Endometrial microvascular endothelial cells (primary cell): Measurements from ENCODE around the gene GNPDA2. TPM values are rescaled to one million over a fixed set of nuclear protein-coding genes. Genes with fewer than 3 reads are reported as not detected.

Experiments
- in situ Hi-C: cut with HindIII; loops from 2 replicates; pipeline ENCODE4 v1.10.0; 2017; ENCODE audit warnings: low sequenced_read_pairs, low pct_unique_long_range_greater_than_20kb; ENCODE audit errors: inconsistent ontology term
- total RNA-seq: library from RNA; depleted of rRNA; stranded (reverse); fragments of >200 nt; gene quantifications from one replicate; pipeline ENCODE4 v1.2.3, GENCODE V29; 2015; ENCODE audit errors: inconsistent ontology term

GNPDA2 gene
- total RNA-seq, 1 donor from 2014 or later, result 30.4 TPM

DNA sequence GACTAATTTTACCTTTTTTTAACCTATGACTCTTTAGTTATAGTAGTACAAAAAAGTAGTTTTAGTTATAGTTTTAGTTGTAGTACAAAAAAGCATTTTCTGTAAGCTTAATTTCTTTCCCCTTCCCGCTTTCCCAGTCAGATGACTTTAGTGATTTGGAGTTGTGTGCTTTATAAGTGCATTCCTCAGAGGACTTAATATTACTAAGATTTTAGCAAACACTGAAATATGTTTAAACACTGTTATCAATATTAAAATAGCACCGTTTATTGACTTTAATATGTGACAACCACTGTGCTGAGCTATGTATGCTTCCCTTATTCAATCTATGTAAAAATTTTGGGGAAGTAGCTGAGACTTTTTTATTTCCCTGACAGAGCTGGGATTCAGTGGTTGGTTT is 25.3 kb downstream of the GNPDA2 start:
- in situ Hi-C loops, result no loop called here

DNA sequence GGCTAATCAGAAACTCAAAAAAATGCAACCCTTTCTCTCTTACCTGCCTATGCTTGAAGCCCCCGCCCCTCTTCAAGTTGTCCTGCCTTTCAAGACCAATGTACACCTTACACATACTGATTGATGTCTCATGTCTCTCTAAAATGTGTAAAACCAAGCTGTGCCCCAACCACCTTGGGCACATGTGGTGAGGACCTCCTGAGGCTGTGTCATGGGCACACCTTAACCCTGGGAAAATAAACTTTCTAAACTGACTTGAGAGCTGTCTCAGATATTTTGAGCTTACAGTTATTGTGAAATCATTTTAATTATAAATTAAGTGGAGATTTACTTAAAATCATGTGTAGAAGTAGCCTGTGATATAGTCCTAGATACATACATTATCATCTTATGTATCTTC is 25.9 kb downstream of the GNPDA2 start:
- in situ Hi-C loops, result no loop called here

DNA sequence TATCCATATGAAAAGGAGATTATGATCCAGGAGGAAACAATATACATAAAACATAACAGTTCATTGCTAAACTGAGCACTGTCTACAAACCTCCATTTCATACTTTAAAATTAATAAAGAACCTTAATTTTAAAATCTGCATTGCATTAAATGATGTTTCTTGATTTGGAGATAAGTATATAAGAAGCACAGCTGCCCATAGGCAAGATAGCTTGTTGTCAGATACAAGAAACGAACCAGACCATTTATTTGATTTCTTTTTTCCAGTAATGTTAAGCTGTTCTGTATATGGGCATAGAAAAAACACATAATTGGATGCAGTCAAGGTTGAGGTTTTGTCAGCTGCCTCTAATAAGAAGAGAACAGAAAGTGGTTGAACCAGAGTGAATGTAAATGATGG is 41.7 kb downstream of the GNPDA2 start:
- in situ Hi-C loops, result no loop called here

DNA sequence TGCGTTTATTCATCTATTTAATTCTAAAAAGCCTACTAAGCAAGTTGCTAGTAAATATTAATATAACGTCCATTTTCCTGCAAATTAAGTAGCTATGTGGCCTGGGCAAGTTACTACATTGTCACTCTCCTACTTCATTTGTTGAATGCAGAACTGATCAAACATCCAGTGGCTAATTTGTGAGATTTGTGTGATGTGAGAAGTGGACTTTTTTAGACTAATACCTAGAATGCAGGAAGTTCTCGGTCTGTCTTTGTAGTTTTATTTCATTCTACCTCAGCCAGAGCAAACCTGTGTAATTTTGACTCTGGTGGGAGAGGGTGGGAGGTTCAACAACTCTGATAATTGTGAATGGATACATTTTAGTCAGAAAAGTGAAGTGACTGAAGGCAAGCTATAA is 47.3 kb downstream of the GNPDA2 start:
- in situ Hi-C loops, result no loop called here

DNA sequence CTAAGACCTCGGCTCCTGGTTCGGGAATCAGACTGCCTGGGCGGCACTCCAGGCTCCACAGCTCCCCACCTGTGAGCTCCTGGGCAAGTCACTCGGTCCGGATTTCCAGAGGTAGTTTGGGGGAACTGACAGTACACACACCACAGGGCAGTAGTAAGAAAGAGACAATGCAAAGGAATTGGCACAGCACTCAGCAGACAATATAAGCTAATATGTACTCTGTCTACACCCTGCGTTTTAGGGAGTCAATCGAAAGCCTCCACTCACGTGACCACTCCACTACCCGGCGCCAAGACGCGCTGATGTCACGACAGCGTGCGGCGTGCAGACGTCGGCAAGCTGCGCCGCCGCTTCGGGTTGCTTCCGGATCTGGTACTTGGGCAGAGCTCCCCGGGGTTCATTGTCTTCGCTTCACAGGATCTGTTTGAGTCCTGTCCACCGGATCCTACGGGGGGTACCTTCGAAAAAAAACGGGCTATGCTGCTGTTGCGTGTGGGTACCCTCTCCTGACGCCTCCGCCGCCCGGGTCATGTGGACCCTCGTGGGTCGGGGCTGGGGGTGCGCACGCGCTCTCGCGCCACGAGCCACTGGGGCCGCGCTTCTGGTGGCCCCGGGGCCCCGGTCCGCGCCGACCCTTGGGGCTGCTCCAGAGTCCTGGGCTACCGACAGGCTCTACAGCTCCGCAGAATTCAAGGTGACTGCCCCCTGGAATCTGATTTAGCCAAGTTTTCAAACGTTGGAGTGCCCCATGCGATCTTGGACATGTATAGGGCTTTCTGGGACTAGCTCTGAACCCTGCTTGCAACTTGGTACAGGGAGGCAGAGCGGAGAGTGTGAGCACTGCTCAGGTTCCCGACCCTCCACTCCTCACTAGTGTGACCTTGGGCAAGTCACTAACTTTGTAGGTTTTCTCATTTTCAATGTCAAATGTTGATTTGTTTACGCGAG is 48.0 kb downstream of the GNPDA2 start, which contains the start of gene GUF1:
Gene GUF1, plus strand, starts transcription at position 327 of the 948 bp plus-strand sequence. Its CDS starts 203 bp downstream, at position 530.
- in situ Hi-C loops, result no loop called here

DNA sequence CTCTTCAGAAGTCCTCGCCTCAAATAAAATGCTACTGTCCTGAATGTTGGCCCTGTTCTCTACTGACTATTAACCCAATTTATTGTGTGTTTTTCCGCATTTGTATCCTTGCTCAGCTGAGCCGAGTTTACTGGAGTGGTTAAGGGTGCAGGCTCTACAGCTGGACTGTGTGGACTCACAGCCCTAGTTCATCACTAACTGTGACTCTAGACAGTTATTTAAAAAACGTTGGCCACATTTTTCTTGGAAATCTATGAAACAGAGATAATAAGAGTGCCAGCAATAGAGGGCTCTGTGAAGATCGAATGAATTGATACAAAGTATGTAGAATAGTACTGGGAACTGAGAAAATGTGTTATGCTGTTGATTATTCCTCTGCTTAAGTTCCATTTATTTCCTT is 51.0 kb downstream of the GNPDA2 start:
- in situ Hi-C loops, result no loop called here

DNA sequence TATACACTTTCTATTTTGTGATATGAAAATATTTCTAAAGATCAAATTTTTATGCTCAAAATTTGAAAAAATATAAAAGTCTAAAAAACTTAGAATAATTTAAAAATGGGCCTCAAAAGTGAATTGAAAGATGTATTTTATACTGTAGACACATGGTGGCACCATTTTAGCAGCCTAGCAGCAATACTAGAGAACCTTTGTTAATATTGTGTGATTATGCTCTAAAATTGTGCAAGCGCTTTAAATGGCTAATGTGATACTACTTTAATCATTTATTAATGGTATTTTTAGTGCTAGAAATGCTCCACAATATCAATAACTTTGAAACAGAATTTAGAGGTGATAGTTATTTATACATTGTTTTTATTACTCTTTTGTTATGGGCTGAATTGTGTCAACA is 51.9 kb downstream of the GNPDA2 start:
- in situ Hi-C loops, result no loop called here

DNA sequence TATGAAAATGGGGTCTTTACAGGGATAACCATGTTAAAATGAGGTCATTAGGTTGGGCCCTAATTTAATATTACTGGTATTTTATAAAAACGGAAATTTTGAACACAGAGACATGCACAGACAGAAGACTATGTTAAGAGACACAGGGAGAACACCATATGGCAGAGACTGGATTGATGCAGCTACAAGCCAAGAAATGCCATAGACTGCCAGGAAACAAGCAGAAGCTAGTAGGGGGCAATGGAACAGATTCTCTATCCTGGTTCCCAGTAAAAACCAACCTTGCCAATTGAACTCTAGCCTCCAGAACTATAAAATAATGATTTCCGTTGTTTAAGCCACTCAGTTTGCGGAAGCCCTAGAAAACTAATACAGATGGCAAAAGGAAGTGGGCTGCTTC is 54.7 kb downstream of the GNPDA2 start:
- in situ Hi-C loops, result no loop called here

DNA sequence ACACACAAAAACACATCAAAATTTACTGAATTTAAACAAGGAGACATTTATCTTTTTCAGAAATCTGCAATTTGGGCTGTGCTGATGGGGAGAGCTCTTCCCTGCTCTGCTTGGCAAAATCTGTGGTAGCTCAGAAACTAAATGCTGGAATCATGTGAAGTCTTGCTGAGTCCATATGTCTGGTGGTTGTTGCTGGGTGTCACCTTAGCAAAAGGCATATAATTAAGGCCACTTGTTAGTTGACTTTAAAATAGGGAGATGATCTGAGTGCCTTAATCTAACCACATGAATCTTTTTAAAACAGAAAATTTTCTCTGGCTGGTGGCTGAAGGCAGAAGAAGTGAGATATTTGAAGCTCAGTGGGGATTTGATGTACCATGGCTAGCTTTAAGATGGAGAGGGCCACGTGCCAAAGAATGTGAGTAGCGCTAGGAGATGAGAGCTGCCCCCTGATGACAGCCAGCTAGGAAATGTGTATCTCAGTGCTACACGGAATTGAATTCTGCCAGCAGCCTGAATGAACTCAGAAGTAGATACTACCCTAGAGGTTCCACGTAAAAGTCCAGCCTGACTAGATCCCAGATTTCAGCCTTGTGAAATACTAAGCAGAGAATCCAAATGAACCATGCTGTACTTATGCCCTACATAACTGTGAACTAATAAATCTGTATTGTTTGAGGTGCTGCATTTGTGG is 55.7 kb downstream of the GNPDA2 start:
- in situ Hi-C loops, result no loop called here

DNA sequence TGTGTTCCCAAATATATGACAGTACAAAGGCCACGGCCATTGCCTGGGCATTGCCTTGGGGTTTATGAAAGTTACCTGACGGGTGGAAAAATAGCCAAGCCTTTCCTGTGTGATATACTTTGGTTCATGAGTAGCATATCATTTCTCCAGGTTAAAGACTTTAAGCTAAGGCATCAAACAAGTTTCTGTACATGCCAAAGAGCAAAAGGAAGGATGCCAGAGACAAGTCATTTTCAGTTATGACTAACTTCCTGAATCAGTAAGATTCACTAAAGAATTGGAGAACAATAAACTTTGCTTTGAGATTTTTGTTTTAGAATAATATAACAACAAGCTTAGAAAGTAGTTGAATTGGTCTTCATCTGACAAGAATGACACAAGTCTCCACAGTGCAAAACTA is 57.8 kb downstream of the GNPDA2 start:
- in situ Hi-C loops, result no loop called here

DNA sequence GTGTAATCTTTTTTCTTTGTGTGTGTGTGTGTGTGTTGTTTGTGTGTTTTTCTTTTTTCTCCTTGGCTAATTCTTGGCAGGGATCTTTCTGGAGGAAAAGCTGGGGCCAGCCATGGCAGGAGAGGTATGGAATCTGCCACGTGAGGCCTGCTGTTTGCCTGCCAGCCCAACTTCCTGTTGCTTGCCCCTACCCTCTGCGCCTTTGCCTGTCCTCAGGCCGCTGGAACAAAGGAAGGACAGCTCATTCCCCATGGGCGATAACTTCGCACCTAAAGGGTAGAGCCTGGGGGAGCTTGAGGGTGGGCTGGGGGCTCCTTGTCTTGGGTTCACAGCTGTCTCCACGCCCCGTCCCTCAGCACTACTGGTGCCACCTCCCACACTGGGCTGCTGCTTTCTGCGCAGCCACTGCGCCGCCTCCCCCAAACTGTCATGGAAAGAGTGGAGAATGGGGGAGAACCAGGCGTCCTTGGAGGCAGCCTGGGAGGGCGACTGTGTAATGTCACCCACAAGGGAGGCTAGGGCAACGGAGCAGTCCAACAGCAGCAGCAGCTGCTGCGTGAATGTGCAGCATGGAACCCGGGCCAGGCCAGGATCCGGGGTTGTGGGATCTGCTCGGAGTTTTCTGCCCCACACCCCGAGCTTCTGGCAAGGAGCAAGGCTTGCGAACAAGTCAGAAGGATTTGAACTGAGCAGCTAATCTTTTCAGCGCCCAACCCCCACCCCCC is 62.7 kb downstream of the GNPDA2 start:
- in situ Hi-C loops, result no loop called here

DNA sequence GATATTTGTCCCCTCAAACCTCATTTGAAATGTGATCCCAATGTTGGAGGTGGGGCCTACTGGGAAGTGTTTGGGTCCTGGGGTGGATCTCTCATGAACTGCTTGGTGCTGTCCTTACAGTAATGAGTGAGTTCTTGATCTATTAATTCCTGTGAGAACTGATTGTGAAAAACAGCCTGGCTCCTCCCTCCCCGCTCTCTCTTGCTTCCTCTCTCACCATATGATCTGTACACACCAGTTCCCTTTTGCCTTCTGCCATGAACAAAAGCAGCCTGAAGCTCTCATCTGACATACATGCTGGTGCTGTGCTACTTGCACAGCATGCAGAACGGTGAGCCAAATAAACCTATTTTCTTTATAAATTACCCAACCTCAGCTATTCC is 63.7 kb downstream of the GNPDA2 start:
- in situ Hi-C loops, result no loop called here

DNA sequence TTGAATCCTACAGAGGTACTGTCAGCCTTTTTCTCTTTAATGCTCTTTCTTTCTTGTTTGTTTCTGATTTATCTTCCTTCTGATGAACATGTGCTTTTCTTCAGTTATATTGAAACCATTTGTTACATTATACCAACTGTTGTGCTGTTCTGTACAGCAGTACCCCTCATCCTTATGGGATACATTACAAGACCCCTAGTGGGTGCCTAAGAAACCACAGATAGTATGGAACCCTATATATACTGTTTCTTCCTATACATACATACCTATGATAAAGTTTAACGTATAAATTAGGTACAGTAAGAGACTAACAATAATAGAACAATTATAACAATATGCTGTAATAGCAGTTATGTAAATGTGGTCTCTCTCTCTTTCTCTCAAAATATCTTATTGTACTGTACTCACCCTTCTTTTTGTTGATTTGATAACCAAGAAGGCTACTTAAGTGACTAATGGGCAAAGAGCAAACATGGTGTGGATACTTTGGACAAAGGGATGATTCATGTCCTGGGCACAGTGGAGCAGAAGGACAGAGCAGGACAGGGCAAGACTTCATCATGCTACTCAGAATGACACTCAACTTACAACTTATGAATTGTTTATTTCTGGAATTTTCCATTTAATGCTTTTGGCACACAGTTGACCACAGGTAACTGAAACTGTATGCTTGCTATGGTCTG is 64.3 kb downstream of the GNPDA2 start:
- in situ Hi-C loops, result no loop called here

DNA sequence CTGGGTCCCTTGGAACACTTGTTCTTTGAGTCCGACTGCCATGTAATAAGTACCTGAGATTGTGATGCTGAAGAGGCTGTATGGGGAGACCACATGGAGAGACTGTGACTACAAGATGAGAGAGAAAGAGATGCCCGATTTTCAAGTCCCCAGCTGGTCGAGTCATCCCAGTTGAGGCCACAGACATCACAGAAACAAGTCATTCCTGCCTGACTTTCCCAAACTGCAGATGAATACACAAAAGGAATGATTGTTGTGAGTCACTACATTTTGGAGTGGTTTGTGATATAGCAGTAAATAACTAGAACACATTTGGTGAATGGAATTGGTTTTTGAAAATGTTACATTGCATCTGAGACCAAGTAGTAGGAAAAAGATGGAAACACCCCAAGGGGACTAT is 66.0 kb downstream of the GNPDA2 start:
- in situ Hi-C loops, result no loop called here

DNA sequence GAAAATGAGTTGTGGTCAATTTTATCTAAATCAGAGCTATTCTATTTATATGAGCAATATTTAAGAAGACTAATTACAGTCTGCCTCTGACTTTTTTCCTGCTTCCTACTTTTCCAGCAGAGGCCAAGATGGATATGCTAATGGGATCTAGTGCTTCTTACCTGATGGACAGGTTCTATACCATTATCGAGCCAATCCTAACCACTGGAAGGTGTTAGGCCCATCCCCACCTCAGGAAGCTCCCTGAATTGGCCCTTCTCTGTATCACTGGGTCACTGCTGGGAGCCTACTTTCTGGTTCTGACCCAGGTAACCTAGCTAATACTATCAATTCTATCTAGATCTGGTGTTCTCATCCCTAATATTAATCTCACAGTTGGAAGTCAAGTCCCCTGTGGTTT is 74.4 kb downstream of the GNPDA2 start:
- in situ Hi-C loops, result no loop called here
